Measurements from ENCODE around the gene GSE1.

The GSE1 gene

GRCh38 chr16:85661740-85662481 is 48.8 kb downstream of the GSE1 start:
- no peak for TF ChIP-seq ZFX (IDR thresholded peaks at IDR 0.05; ENCODE audit: borderline replicate concordance)
- no peak for TF ChIP-seq CTCF (IDR thresholded peaks at IDR 0.05)
- 0 out of 2 replicates have a peak overlapping the region, but pooled peaks have one; percentile 4 for H3K27ac ChIP-seq

- TF ChIP-seq ZFX (IDR thresholded peaks at IDR 0.05; ENCODE audit: borderline replicate concordance) (no peak), CTCF (IDR thresholded peaks at IDR 0.05) (no peak)
- no peak overlapping the region for H3K27ac ChIP-seq
Observed at GRCh38 chr16:85662482-85662812, 49.3 kb downstream of the GSE1 start.

GRCh38 chr16:85662976-85663830 is 50.1 kb downstream of the GSE1 start:
- no peak for TF ChIP-seq ZFX (IDR thresholded peaks at IDR 0.05; ENCODE audit: borderline replicate concordance)
- no peak for TF ChIP-seq CTCF (IDR thresholded peaks at IDR 0.05)
- no peak overlapping the region for H3K27ac ChIP-seq

GRCh38 chr16:85663891-85664321 is 50.8 kb downstream of the GSE1 start:
- TF ChIP-seq ZFX (IDR thresholded peaks at IDR 0.05; ENCODE audit: borderline replicate concordance) = no peak
- no peak for TF ChIP-seq CTCF (IDR thresholded peaks at IDR 0.05)

GRCh38 chr16:85664580-85665372 is 51.7 kb downstream of the GSE1 start:
- TF ChIP-seq ZFX (IDR thresholded peaks at IDR 0.05; ENCODE audit: borderline replicate concordance) = no peak
- TF ChIP-seq CTCF (IDR thresholded peaks at IDR 0.05) = no peak
- H3K27ac ChIP-seq = peak overlapping the region; percentile 18; the same call in 1 of the 2 replicates

More at GRCh38 chr16:85663891-85664321, 50.8 kb downstream of the GSE1 start:
- H3K27ac ChIP-seq = 0 out of 2 replicates have a peak overlapping the region, but pooled peaks have one; percentile 8

GRCh38 chr16:85665373-85665740 is 52.2 kb downstream of the GSE1 start:
- TF ChIP-seq CTCF (IDR thresholded peaks at IDR 0.05) (no peak), ZFX (IDR thresholded peaks at IDR 0.05; ENCODE audit: borderline replicate concordance) (no peak)
- peak overlapping the region; percentile 18; the same call in 1 of the 2 replicates for H3K27ac ChIP-seq
